SH-SY5Y (cell line): ENCODE data around the gene ROBO2.

Source experiments
- GATA2 ChIP-seq: IDR thresholded peaks from 2 replicates; pipeline ENCODE4 v1.6.1; 2011; ENCODE audit warnings: mild to moderate bottlenecking, low read depth, low read length
- GATA3 ChIP-seq: IDR thresholded peaks from 2 replicates; pipeline ENCODE4 v1.6.1; 2011; ENCODE audit warnings: low read depth, mild to moderate bottlenecking, low read length, moderate library complexity

Gene ROBO2

GRCh38 chr3:77040216-77040615, 317 bp downstream of the ROBO2 start:
- TF ChIP-seq GATA3 = no peak
- TF ChIP-seq GATA2 = no peak

GRCh38 chr3:77040926-77041722, 1.2 kb downstream of the ROBO2 start:
- TF ChIP-seq GATA3 = no peak
- TF ChIP-seq GATA2 = no peak

GRCh38 chr3:77041811-77042210, 1.9 kb downstream of the ROBO2 start:
- TF ChIP-seq GATA3 (no peak), GATA2 (no peak)

GRCh38 chr3:77042343-77042742, 2.4 kb downstream of the ROBO2 start:
- TF ChIP-seq GATA3 = no peak
- no peak for TF ChIP-seq GATA2

- no peak for TF ChIP-seq GATA2
These were observed 3.0 kb downstream of the ROBO2 start for GRCh38 chr3:77042882-77043281.

- no peak for TF ChIP-seq GATA3
- no peak for TF ChIP-seq GATA2
These were observed 5.8 kb downstream of the ROBO2 start for GRCh38 chr3:77045686-77046085.

GRCh38 chr3:77048186-77048585, 8.3 kb downstream of the ROBO2 start:
- no peak for TF ChIP-seq GATA2
- no peak for TF ChIP-seq GATA3

GRCh38 chr3:77051591-77051990, 11.7 kb downstream of the ROBO2 start:
- TF ChIP-seq GATA2 (no peak), GATA3 (no peak)

GRCh38 chr3:77052051-77052501, 12.2 kb downstream of the ROBO2 start:
- TF ChIP-seq GATA3 = no peak
- TF ChIP-seq GATA2 = no peak

GRCh38 chr3:77052733-77053670, 13.1 kb downstream of the ROBO2 start:
- TF ChIP-seq GATA2 (no peak), GATA3 (peak; percentile 51; the same call in 1 of the 2 replicates)

GRCh38 chr3:77053795-77054194, 13.9 kb downstream of the ROBO2 start:
- no peak for TF ChIP-seq GATA2
- no peak for TF ChIP-seq GATA3

GRCh38 chr3:77055841-77056341, 16.0 kb downstream of the ROBO2 start:
- TF ChIP-seq GATA2 (no peak), GATA3 (no peak)

GRCh38 chr3:77059354-77059753, 19.5 kb downstream of the ROBO2 start:
- TF ChIP-seq GATA2 (no peak), GATA3 (no peak)

- no peak for TF ChIP-seq GATA2
- no peak for TF ChIP-seq GATA3
These were observed 23.5 kb downstream of the ROBO2 start for GRCh38 chr3:77063423-77063822.
